A549 (cell line): ENCODE results near the gene LMOD1.

Source experiments
- HOXB13 ChIP-seq: fragments of 250-450 bp; sonication (Bioruptor Pico); IDR thresholded peaks from 2 replicates; pipeline ENCODE4 v1.5.0; 2020; ENCODE audit warnings: low read depth, mild to moderate bottlenecking, moderate library complexity
- POLR2AphosphoS2 ChIP-seq: conservative IDR thresholded peaks from 2 replicates; pipeline ENCODE4 v1.6.1; 2012; ENCODE audit warnings: low read length, improper control_type of control experiment, inconsistent platforms
- RFX5 ChIP-seq: fragments of 450-650 bp; IDR thresholded peaks from 2 replicates; pipeline ENCODE4 v1.7.1; 2014; ENCODE audit warnings: antibody characterized with exemption, mild to moderate bottlenecking, moderate library complexity
- TF ChIP-seq, protein P1 (sequence below): fragments of >200 bp; sonication (Bioruptor Twin); formaldehyde crosslinking; IDR thresholded peaks from 3 replicates; pipeline ENCODE4 v1.5.1; 2016
- TF ChIP-seq, protein P2 (sequence below): IDR thresholded peaks from 2 replicates; pipeline ENCODE4 v1.6.1; 2012

DNA sequence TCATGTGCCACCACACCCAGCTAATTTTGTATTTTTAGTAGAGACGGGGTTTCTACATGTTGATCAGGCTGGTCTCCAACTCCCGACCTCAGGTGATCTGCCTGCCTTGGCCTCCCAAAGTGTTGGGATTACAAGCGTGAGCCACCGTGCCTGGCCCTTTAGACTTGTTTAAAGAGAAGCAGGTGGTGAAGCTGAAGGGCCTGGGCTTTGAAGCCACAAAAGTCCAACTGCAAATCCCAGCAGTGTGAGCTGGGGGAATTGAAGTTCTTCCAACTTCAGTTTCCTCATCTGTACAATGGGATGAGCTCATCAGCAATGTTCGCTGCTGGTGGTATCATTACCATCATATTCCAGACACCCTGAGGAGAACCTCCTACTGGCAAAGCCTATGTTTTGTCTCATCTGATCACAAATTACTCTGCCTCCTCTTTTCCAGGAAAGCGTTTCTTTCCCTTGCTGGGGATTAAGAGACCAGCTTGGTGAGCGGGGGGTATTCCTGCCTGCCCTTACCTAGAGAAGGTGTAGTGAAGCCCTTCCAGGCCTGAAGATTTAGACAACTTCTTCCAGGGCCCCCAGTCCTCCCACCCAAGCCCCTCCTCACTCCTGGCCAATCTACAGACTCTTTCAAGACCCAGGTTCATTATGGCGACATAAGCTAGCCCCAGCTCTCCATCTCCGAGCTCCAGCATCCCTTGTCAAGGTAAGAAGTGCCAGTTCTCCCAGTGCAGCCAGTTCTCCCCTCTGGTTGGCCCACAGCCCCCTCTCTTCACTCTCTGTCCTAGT lies 60.1 kb downstream of the LMOD1 start:
- no peak for TF ChIP-seq POLR2AphosphoS2
- TF ChIP-seq, protein P1, sequence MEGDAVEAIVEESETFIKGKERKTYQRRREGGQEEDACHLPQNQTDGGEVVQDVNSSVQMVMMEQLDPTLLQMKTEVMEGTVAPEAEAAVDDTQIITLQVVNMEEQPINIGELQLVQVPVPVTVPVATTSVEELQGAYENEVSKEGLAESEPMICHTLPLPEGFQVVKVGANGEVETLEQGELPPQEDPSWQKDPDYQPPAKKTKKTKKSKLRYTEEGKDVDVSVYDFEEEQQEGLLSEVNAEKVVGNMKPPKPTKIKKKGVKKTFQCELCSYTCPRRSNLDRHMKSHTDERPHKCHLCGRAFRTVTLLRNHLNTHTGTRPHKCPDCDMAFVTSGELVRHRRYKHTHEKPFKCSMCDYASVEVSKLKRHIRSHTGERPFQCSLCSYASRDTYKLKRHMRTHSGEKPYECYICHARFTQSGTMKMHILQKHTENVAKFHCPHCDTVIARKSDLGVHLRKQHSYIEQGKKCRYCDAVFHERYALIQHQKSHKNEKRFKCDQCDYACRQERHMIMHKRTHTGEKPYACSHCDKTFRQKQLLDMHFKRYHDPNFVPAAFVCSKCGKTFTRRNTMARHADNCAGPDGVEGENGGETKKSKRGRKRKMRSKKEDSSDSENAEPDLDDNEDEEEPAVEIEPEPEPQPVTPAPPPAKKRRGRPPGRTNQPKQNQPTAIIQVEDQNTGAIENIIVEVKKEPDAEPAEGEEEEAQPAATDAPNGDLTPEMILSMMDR: no peak
- TF ChIP-seq, protein P2, sequence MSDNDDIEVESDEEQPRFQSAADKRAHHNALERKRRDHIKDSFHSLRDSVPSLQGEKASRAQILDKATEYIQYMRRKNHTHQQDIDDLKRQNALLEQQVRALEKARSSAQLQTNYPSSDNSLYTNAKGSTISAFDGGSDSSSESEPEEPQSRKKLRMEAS: no peak
- TF ChIP-seq HOXB13 (CRISPR knock-in tag): no peak
- TF ChIP-seq RFX5: no peak
